Right lobe of liver (tissue), 6 donors: Measurements from ENCODE around the gene TFB2M. TPM values are rescaled to one million over a fixed set of nuclear protein-coding genes. Genes with fewer than 3 reads are reported as not detected.
A peak's percentile ranks its signal among the peaks of the same experiment; 100 is the strongest.
"Not testable (repeated sequence)": the region's sequence is repeated elsewhere in the genome, so short reads cannot be mapped to it uniquely, and the experiment has no call there.

Experiments used
- ATAC-seq, 4 donors: fragments of 200-7000 bp; cut with Tn5 transposase; one replicate each; pipeline ENCODE4 v1.9.1; 2020; ENCODE audit warnings: mild to moderate bottlenecking in 4 of 4, moderate library complexity in 4 of 4
- DNase-seq, 3 donors: peaks; one replicate each; pipeline ENCODE4 v3.0.0-alpha.2; 2020
- H3K27ac ChIP-seq, 3 donors: fragments of 200-600 bp; one replicate each; pipeline ENCODE4 v1.8.0; 2022
- H3K27me3 ChIP-seq, 2 donors: fragments of 200-600 bp; one replicate each; pipeline ENCODE4 v1.8.0; 2022
- H3K36me3 ChIP-seq, 4 donors: fragments of 200-600 bp; sonication (generic) in 1 of 4; one replicate each; pipeline versions ENCODE4 v1.5.1 to v1.8.0; 2017 to 2022; ENCODE audit warnings: control low read depth in 1 of 4
- H3K4me1 ChIP-seq, 4 donors: fragments of 200-600 bp; sonication (generic) in 1 of 4; one replicate each; pipeline versions ENCODE4 v1.5.1 to v1.8.0; 2017 to 2022; ENCODE audit warnings: control low read depth in 1 of 4
- H3K4me3 ChIP-seq, 3 donors: fragments of 200-600 bp; one replicate each; pipeline ENCODE4 v1.8.0; 2022
- H3K9me3 ChIP-seq, 4 donors: fragments of 200-600 bp; sonication (generic) in 1 of 4; one replicate each; pipeline versions ENCODE4 v1.5.1 to v1.8.0; 2017 to 2022; ENCODE audit warnings: control low read depth in 1 of 4
- CTCF ChIP-seq, 4 donors: fragments of 200-600 bp in 3 of 4; fragments of 450-650 bp in 1 of 4; IDR thresholded peaks; one replicate each; pipeline versions ENCODE4 v1.5.1 to v1.8.0; 2016 to 2022; ENCODE audit warnings: antibody characterized with exemption in 4 of 4, mild to moderate bottlenecking in 2 of 4
- POLR2A ChIP-seq: fragments of 450-650 bp; IDR thresholded peaks from one replicate; pipeline ENCODE4 v1.6.1; 2017; ENCODE audit warnings: antibody characterized with exemption, mild to moderate bottlenecking
- WGBS: methylation state at CpG from one replicate; pipeline ENCODE4 v1.1.6; 2018; ENCODE audit warnings: low coverage, low lambda C conversion rate; ENCODE audit not compliant: insufficient coverage; ENCODE audit errors: missing lambda C conversion rate; 5-methylcytosine and 5-hydroxymethylcytosine counted together
- intact Hi-C, 2 donors: fragments of 100-400 bp; cut with DNase I; formaldehyde crosslinking; loops; one replicate each; pipeline versions ENCODE4 v1.11.2 to v1.14.1; 2022
- total RNA-seq, 6 experiments: library from RNA; depleted of rRNA in 2 of 6; stranded (reverse); fragments of >200 nt in 2 of 6; fragmentation: NEBNext Ultra II Directional in 3 of 6; extraction: Animal tissue kit (Norgen Biotek cat#: 25700) in 3 of 6; gene quantifications; one replicate each; pipeline versions ENCODE4 v1.1.0 to v1.2.4, GENCODE V29; 2016 to 2023
- donor health status: DM: no; HTN: yes; CAD: no.
- donor health status: DM: no; HTN: no; CAD: no.
- donor health status: DM: no; HTN: no; CAD: no.
- donor health status: DM: no; HTN: yes; CAD: no.
- donor health status: DM: no; HTN: yes; CAD: no.

TFB2M gene
- total RNA-seq, 6 experiments from 2014 or later = 13.1 to 24.8 (median 19.6) TPM

- peak overlapping the region; percentile 71 to 90 (median 87) for H3K27ac ChIP-seq
- peaks cover 0 to 8% (median 0%) of the 10 kb centered on the region in 4 donors for H3K36me3 ChIP-seq
- ATAC-seq (no peak), DNase-seq (no peak)
- H3K4me1 ChIP-seq = peaks cover 0 to 16% (median 6%) of the 10 kb centered on the region in 4 donors
- peak overlapping the region; percentile 89 to 92 (median 92) for H3K4me3 ChIP-seq
- intact Hi-C loops = no loop called here
- TF ChIP-seq CTCF (IDR thresholded peaks at IDR 0.05) = no peak
- TF ChIP-seq POLR2A = no peak
- 15% methylated on average over 30 of the region's 33 CpGs for WGBS
- no peaks in the 10 kb centered on the region for H3K9me3 ChIP-seq
- no peaks in the 10 kb centered on the region for H3K27me3 ChIP-seq
These were observed 966 bp downstream of the TFB2M start for GRCh38 chr1:246564839-246565750.

GRCh38 chr1:246560833-246561232 lies 5.2 kb downstream of the TFB2M start:
- DNase-seq, H3K9me3 ChIP-seq, H3K27me3 ChIP-seq, intact Hi-C loops, H3K4me3 ChIP-seq, ATAC-seq, H3K27ac ChIP-seq: not testable (repeated sequence)
- Histone ChIP-seq H3K4me1 (peaks cover 0 to 36% (median 17%) of the 10 kb centered on the region in 4 donors), H3K36me3 (peaks cover 0 to 23% (median 4%) of the 10 kb centered on the region in 4 donors)
- 89% methylated on average over 10 of the region's 10 CpGs for WGBS

- H3K4me3 ChIP-seq = no peak overlapping the region
- DNase-seq (no peak), ATAC-seq (peak; percentile 52 to 79 (median 73))
- 39% methylated on average over 4 of the region's 4 CpGs for WGBS
- H3K9me3 ChIP-seq = no peaks in the 10 kb centered on the region
- no peaks in the 10 kb centered on the region for H3K27me3 ChIP-seq
- TF ChIP-seq CTCF (IDR thresholded peaks at IDR 0.05) = no peak
- no peak for TF ChIP-seq POLR2A
- H3K36me3 ChIP-seq = peaks cover 0 to 29% (median 8%) of the 10 kb centered on the region in 4 donors
- peaks cover 0 to 30% (median 13%) of the 10 kb centered on the region in 4 donors for H3K4me1 ChIP-seq
- intact Hi-C loops = no loop called here
- H3K27ac ChIP-seq = peak overlapping the region in 2 of 3 donors; percentile 21 to 38
These were observed 6.8 kb downstream of the TFB2M start for GRCh38 chr1:246559310-246559709.

- H3K27ac ChIP-seq = peak overlapping the region in 1 of 3 donors; percentile 56
- H3K36me3 ChIP-seq = peaks cover 0 to 26% (median 8%) of the 10 kb centered on the region in 4 donors
- no peak for TF ChIP-seq CTCF (IDR thresholded peaks at IDR 0.05)
- H3K4me1 ChIP-seq = peaks cover 0 to 25% (median 12%) of the 10 kb centered on the region in 4 donors
- H3K9me3 ChIP-seq = no peaks in the 10 kb centered on the region
- ATAC-seq (peak; percentile 58 to 82 (median 76)), DNase-seq (peak; percentile 57 to 82 (median 72))
- no peaks in the 10 kb centered on the region for H3K27me3 ChIP-seq
- intact Hi-C loops = no loop called here
- WGBS = 29% methylated on average over 2 of the region's 2 CpGs
- no peak overlapping the region for H3K4me3 ChIP-seq
These were observed 8.0 kb downstream of the TFB2M start for GRCh38 chr1:246558041-246558440.

DNA sequence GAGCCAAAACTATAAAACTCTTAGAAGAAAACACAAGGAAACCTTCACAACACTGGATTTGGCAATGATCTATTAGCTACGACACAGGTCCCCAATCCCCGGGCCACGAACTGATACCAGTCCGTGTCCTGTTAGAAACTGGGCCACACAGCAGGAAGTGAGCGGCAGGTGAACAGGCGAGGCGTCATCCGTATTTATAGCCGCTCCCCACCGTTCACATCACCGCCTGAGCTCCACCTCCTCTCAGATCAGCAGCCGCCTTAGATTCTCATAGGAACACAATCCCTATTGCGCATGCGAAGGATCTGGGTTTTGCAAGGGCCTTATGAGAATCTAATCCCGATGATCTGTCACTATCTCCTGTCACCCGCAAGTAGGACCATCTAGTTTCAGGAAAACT lies 11.9 kb downstream of the TFB2M start:
- TF ChIP-seq POLR2A (no peak), CTCF (IDR thresholded peaks at IDR 0.05) (no peak)
- 96% methylated on average over 16 of the region's 16 CpGs for WGBS
- no peaks in the 10 kb centered on the region for H3K9me3 ChIP-seq
- intact Hi-C loops = no loop called here
- no peak for ATAC-seq
- H3K27ac ChIP-seq = no peak overlapping the region
- no peak overlapping the region for H3K4me3 ChIP-seq
- peaks cover 0 to 53% (median 10%) of the 10 kb centered on the region in 4 donors for H3K4me1 ChIP-seq
- DNase-seq = no peak
- peaks cover 0 to 27% (median 15%) of the 10 kb centered on the region in 4 donors for H3K36me3 ChIP-seq
- H3K27me3 ChIP-seq = no peaks in the 10 kb centered on the region
